Loucy (cell line): ENCODE results near the gene LYVE1.

ENCODE experiments used
- EZH2phosphoT487 ChIP-seq: fragments of 200-600 bp; IDR thresholded peaks from 2 replicates; pipeline ENCODE4 v1.6.1; 2018; ENCODE audit warnings: antibody characterized with exemption, mild to moderate bottlenecking, moderate library complexity, borderline replicate concordance
- TF ChIP-seq, protein P1 (sequence below): fragments of 200-600 bp; sonication (generic); conservative IDR thresholded peaks from 2 replicates; pipeline ENCODE4 v1.5.1; 2014; ENCODE audit warnings: mild to moderate bottlenecking, antibody characterized with exemption, low read length

DNA sequence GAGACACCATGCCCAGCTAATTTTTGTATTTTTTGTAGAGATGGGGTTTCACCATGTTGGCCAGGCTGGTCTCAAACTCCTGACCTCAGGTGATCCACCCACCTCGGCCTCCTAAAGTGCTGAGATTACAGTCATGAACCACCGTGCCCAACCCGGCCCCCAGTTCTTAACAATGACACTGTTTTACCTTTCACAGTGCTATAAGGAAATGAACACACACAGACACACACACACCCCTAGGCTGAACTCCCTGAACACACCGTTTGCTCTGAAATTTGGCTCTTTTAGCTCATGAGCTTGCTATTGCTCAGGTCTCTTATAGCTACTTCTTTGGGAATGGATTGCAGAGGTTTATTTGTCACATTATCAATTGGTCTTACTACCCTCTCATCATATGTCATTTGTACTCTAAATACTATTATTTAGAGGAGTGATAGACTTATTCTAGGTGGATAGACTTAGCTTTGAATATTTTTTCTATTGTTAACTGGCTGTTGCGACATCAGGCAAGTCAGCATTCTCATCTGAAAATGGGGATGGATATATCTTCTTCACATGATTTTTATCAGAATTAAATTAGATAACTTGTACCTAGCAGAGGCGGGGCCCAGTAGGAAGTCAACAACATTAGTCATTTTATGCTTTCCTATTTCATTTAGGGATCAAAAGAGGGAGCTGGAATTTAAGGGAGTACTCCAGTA is 2.1 kb downstream of the LYVE1 start:
- TF ChIP-seq, protein P1, sequence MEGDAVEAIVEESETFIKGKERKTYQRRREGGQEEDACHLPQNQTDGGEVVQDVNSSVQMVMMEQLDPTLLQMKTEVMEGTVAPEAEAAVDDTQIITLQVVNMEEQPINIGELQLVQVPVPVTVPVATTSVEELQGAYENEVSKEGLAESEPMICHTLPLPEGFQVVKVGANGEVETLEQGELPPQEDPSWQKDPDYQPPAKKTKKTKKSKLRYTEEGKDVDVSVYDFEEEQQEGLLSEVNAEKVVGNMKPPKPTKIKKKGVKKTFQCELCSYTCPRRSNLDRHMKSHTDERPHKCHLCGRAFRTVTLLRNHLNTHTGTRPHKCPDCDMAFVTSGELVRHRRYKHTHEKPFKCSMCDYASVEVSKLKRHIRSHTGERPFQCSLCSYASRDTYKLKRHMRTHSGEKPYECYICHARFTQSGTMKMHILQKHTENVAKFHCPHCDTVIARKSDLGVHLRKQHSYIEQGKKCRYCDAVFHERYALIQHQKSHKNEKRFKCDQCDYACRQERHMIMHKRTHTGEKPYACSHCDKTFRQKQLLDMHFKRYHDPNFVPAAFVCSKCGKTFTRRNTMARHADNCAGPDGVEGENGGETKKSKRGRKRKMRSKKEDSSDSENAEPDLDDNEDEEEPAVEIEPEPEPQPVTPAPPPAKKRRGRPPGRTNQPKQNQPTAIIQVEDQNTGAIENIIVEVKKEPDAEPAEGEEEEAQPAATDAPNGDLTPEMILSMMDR, result no peak
- no peak for TF ChIP-seq EZH2phosphoT487
